Inflammatory macrophage treated with lipopolysaccharide for 4 hours (primary cell): ENCODE measurements around the gene KLLN.
"Not testable (repeated sequence)": the region's sequence is repeated elsewhere in the genome, so short reads cannot be mapped to it uniquely, and the experiment has no call there.

Experiments
- DNase-seq: peaks from one replicate; pipeline ENCODE4 v3.0.0-alpha.2; 2020

Gene KLLN

GRCh38 chr10:87865241-87865881, 2.0 kb upstream of the KLLN start:
- no peak for DNase-seq

- no peak for DNase-seq
Measured at GRCh38 chr10:87864496-87865059, 1.2 kb upstream of the KLLN start.

- DNase-seq = peak; percentile 47
Measured at GRCh38 chr10:87863951-87864495, 690 bp upstream of the KLLN start.

- DNase-seq = peak; percentile 46
Measured at GRCh38 chr10:87862679-87863052, 667 bp downstream of the KLLN start.

- DNase-seq = peak; percentile 95
Measured at GRCh38 chr10:87861953-87862678, 1.2 kb downstream of the KLLN start.

- DNase-seq = peak; percentile 82
Measured at GRCh38 chr10:87861566-87861952, 1.8 kb downstream of the KLLN start.

- DNase-seq = no peak
Measured at GRCh38 chr10:87860816-87861403, 2.4 kb downstream of the KLLN start.

GRCh38 chr10:87860156-87860795, 3.1 kb downstream of the KLLN start:
- DNase-seq = peak; percentile 84

GRCh38 chr10:87855665-87856064, 7.7 kb downstream of the KLLN start:
- not testable (repeated sequence) for DNase-seq

- not testable (repeated sequence) for DNase-seq
Measured at GRCh38 chr10:87855247-87855646, 8.1 kb downstream of the KLLN start.

- DNase-seq = no peak
Measured at GRCh38 chr10:87852089-87852488, 11.2 kb downstream of the KLLN start.

- peak; percentile 43 for DNase-seq
Measured at GRCh38 chr10:87850742-87851205, 12.6 kb downstream of the KLLN start.

- no peak for DNase-seq
Measured at GRCh38 chr10:87849001-87849400, 14.3 kb downstream of the KLLN start.

GRCh38 chr10:87847550-87847949, 15.8 kb downstream of the KLLN start:
- DNase-seq = peak; percentile 44

GRCh38 chr10:87846711-87847110, 16.6 kb downstream of the KLLN start:
- DNase-seq = not testable (repeated sequence)

- DNase-seq = no peak
Measured at GRCh38 chr10:87846023-87846422, 17.3 kb downstream of the KLLN start.

GRCh38 chr10:87845624-87845998, 17.7 kb downstream of the KLLN start:
- DNase-seq = no peak

- DNase-seq = no peak
Measured at GRCh38 chr10:87844837-87845623, 18.3 kb downstream of the KLLN start.

- DNase-seq = no peak
Measured at GRCh38 chr10:87843714-87844113, 19.6 kb downstream of the KLLN start.

- no peak for DNase-seq
Measured at GRCh38 chr10:87842776-87843497, 20.4 kb downstream of the KLLN start.

GRCh38 chr10:87842220-87842641, 21.1 kb downstream of the KLLN start:
- DNase-seq = no peak
